Measurements from ENCODE around the gene TRIM14.

Gene TRIM14

GRCh38 chr9:98150164-98150563 lies 31.1 kb upstream of the TRIM14 start:
- POLR2A ChIA-PET = no interaction called here
- CTCF ChIA-PET = no interaction called here
- no peak for DNase-seq (ENCODE audit: extremely low spot score)
- TF ChIP-seq TARDBP (IDR thresholded peaks at IDR 0.05) (no peak), SUZ12 (IDR thresholded peaks at IDR 0.05) (no peak), ARNT (IDR thresholded peaks at IDR 0.05) (no peak), SP1 (IDR thresholded peaks at IDR 0.05) (no peak), ELF4 (IDR thresholded peaks at IDR 0.05) (no peak), FOXA1 (IDR thresholded peaks at IDR 0.05) (no peak), NFRKB (IDR thresholded peaks at IDR 0.05) (no peak), FOXK2 (IDR thresholded peaks at IDR 0.05) (no peak), CTBP1 (IDR thresholded peaks at IDR 0.05; ENCODE audit: borderline replicate concordance) (no peak), FOXM1 (IDR thresholded peaks at IDR 0.05; ENCODE audit: borderline replicate concordance) (no peak), BHLHE40 (IDR thresholded peaks at IDR 0.05; ENCODE audit: borderline replicate concordance) (no peak), LEF1 (IDR thresholded peaks at IDR 0.05; ENCODE audit: borderline replicate concordance) (no peak), L3MBTL2 (conservative IDR thresholded peaks at IDR 0.05) (no peak), HDGF (IDR thresholded peaks at IDR 0.05; ENCODE audit: borderline replicate concordance) (no peak)

- ChIA-PET POLR2A (no interaction called here), CTCF (interaction anchor here (0.6 to 0.7 kb wide), 3 partner anchors 47 to 243 kb away, joined by 3 to 10 read pairs (median 3); no protein-coding TSS in a partner anchor)
- no peak for DNase-seq (ENCODE audit: extremely low spot score)
- TF ChIP-seq NFRKB (IDR thresholded peaks at IDR 0.05) = no peak
- no peak for TF ChIP-seq FOXA1 (IDR thresholded peaks at IDR 0.05)
- no peak for TF ChIP-seq FOXK2 (IDR thresholded peaks at IDR 0.05)
- TF ChIP-seq TARDBP (IDR thresholded peaks at IDR 0.05) = no peak
- no peak for TF ChIP-seq L3MBTL2 (conservative IDR thresholded peaks at IDR 0.05)
- no peak for TF ChIP-seq HDGF (IDR thresholded peaks at IDR 0.05; ENCODE audit: borderline replicate concordance)
- no peak for TF ChIP-seq LEF1 (IDR thresholded peaks at IDR 0.05; ENCODE audit: borderline replicate concordance)
- TF ChIP-seq BHLHE40 (IDR thresholded peaks at IDR 0.05; ENCODE audit: borderline replicate concordance) = no peak
- no peak for TF ChIP-seq ZNF384 (IDR thresholded peaks at IDR 0.05)
- TF ChIP-seq SP1 (IDR thresholded peaks at IDR 0.05) = no peak
- TF ChIP-seq ELF4 (IDR thresholded peaks at IDR 0.05) = no peak
- no peak for TF ChIP-seq ARNT (IDR thresholded peaks at IDR 0.05)
- no peak for TF ChIP-seq CTBP1 (IDR thresholded peaks at IDR 0.05; ENCODE audit: borderline replicate concordance)
- TF ChIP-seq SUZ12 (IDR thresholded peaks at IDR 0.05) = no peak
- no peak for TF ChIP-seq PKNOX1 (IDR thresholded peaks at IDR 0.05)
Observed at GRCh38 chr9:98149422-98149821, 30.4 kb upstream of the TRIM14 start.

- POLR2A ChIA-PET = no interaction called here
- no peak for DNase-seq (ENCODE audit: extremely low spot score)
- CTCF ChIA-PET = interaction anchor here (0.6 kb wide), 1 partner anchor 73 kb away, joined by 3 read pairs; no protein-coding TSS in a partner anchor
- TF ChIP-seq NFRKB (IDR thresholded peaks at IDR 0.05) = no peak
- no peak for TF ChIP-seq SUZ12 (IDR thresholded peaks at IDR 0.05)
- no peak for TF ChIP-seq CTBP1 (IDR thresholded peaks at IDR 0.05; ENCODE audit: borderline replicate concordance)
- no peak for TF ChIP-seq ARNT (IDR thresholded peaks at IDR 0.05)
- TF ChIP-seq HDGF (IDR thresholded peaks at IDR 0.05; ENCODE audit: borderline replicate concordance) = no peak
- TF ChIP-seq FOXA1 (IDR thresholded peaks at IDR 0.05) = no peak
- no peak for TF ChIP-seq FOXM1 (IDR thresholded peaks at IDR 0.05; ENCODE audit: borderline replicate concordance)
- no peak for TF ChIP-seq ELF4 (IDR thresholded peaks at IDR 0.05)
- TF ChIP-seq FOXK2 (IDR thresholded peaks at IDR 0.05) = no peak
- no peak for TF ChIP-seq SP1 (IDR thresholded peaks at IDR 0.05)
- TF ChIP-seq BHLHE40 (IDR thresholded peaks at IDR 0.05; ENCODE audit: borderline replicate concordance) = no peak
- TF ChIP-seq ZNF384 (IDR thresholded peaks at IDR 0.05) = no peak
- no peak for TF ChIP-seq PKNOX1 (IDR thresholded peaks at IDR 0.05)
- no peak for TF ChIP-seq LEF1 (IDR thresholded peaks at IDR 0.05; ENCODE audit: borderline replicate concordance)
Observed at GRCh38 chr9:98148486-98148885, 29.5 kb upstream of the TRIM14 start.

- ChIA-PET CTCF (no interaction called here), POLR2A (no interaction called here)
- DNase-seq (ENCODE audit: extremely low spot score) = no peak
- TF ChIP-seq FOXA1 (IDR thresholded peaks at IDR 0.05) (no peak), NFRKB (IDR thresholded peaks at IDR 0.05) (no peak), PKNOX1 (IDR thresholded peaks at IDR 0.05) (no peak), SUZ12 (IDR thresholded peaks at IDR 0.05) (no peak)
Observed at GRCh38 chr9:98147582-98147981, 28.6 kb upstream of the TRIM14 start.

- POLR2A ChIA-PET = no interaction called here
- CTCF ChIA-PET = no interaction called here
- TF ChIP-seq FOXK2 (IDR thresholded peaks at IDR 0.05) (no peak), SUZ12 (IDR thresholded peaks at IDR 0.05) (no peak), FOXA1 (IDR thresholded peaks at IDR 0.05) (no peak), ELF4 (IDR thresholded peaks at IDR 0.05) (no peak), SP1 (IDR thresholded peaks at IDR 0.05) (no peak), ZNF384 (IDR thresholded peaks at IDR 0.05) (no peak), BHLHE40 (IDR thresholded peaks at IDR 0.05; ENCODE audit: borderline replicate concordance) (no peak), FOXM1 (IDR thresholded peaks at IDR 0.05; ENCODE audit: borderline replicate concordance) (no peak)
- DNase-seq (ENCODE audit: extremely low spot score) = no peak
Observed at GRCh38 chr9:98146101-98146991, 27.3 kb upstream of the TRIM14 start.

- DNase-seq (ENCODE audit: extremely low spot score) = no peak
- ChIA-PET POLR2A (no interaction called here), CTCF (no interaction called here)
- TF ChIP-seq SP1 (IDR thresholded peaks at IDR 0.05) (no peak), HDGF (IDR thresholded peaks at IDR 0.05; ENCODE audit: borderline replicate concordance) (no peak), ZNF384 (IDR thresholded peaks at IDR 0.05) (no peak), ELF4 (IDR thresholded peaks at IDR 0.05) (no peak), FOXK2 (IDR thresholded peaks at IDR 0.05) (no peak), LEF1 (IDR thresholded peaks at IDR 0.05; ENCODE audit: borderline replicate concordance) (no peak)
Observed at GRCh38 chr9:98144631-98145030, 25.6 kb upstream of the TRIM14 start.

All from HEK293T (cell line).